HCT116 (cell line): ENCODE data around the gene EP400. TPM values are rescaled to one million over a fixed set of nuclear protein-coding genes. Genes with fewer than 3 reads are reported as not detected.
"Not testable (repeated sequence)": the region's sequence is repeated elsewhere in the genome, so short reads cannot be mapped to it uniquely, and the experiment has no call there.

Experiments
- ATAC-seq: fragments of 200-7000 bp; cut with Tn5 transposase; 2 replicates; pipeline ENCODE4 v1.9.1; 2020; ENCODE audit warnings: mild to moderate bottlenecking, moderate library complexity
- BruUV-seq: library from RNA; stranded (reverse); fragments of 400-500 nt; replicated peaks from 2 replicates; lab custom pipeline; 2021; lab: Mats Ljungman, UMichigan
- CTCF ChIA-PET: fragments of 300-600 bp; sonication (Branson Sonifier 250); formaldehyde crosslinking; loops from one replicate; lab custom pipeline; 2021; ENCODE audit warnings: antibody characterized with exemption; lab: Charles Lee
- POLR2A ChIA-PET: fragments of 300-600, 350-600 bp; sonication (Branson Sonifier 250); formaldehyde crosslinking; loops from one replicate; lab custom pipeline; 2021; ENCODE audit warnings: antibody characterized with exemption; lab: Charles Lee
- RAD21 ChIA-PET, 2 experiments: fragments of 300-600 bp; sonication (Branson Sonifier 250); formaldehyde crosslinking; loops; one replicate each; lab custom pipeline; 2023; ENCODE audit warnings: low total read pairs in 2 of 2; ENCODE audit not compliant: uncharacterized antibody in 2 of 2, unreplicated experiment in 2 of 2, low non-redundant PET in 1 of 2; lab: Charles Lee
- DNase-seq: peaks from one replicate; pipeline ENCODE4 v3.0.0-alpha.2; 2010; ENCODE audit warnings: low read depth, low spot score
- H2AFZ ChIP-seq: fragments of 200-600 bp; shearing (Covaris generic), sonication (generic); 2 replicates; pipeline ENCODE4 v1.6.1; 2017; ENCODE audit warnings: low read depth, mixed run types, mixed read lengths, antibody characterized with exemption, low read length; ENCODE audit not compliant: poor library complexity, severe bottlenecking
- H3K27ac ChIP-seq: 2 replicates; pipeline ENCODE4 v1.5.1; 2012; ENCODE audit warnings: low read depth, low read length
- H3K27me3 ChIP-seq: fragments of 200-600 bp; sonication (generic); 2 replicates; pipeline ENCODE4 v1.6.1; 2016; ENCODE audit warnings: mixed run types, low read length, mixed read lengths; ENCODE audit not compliant: insufficient read depth
- H3K36me3 ChIP-seq, 2 experiments: fragments of 200-500 bp in 1 of 2; fragments of 200-600 bp in 1 of 2; sonication (Bioruptor generic) in 1 of 2; sonication (generic) in 1 of 2; 2 replicates each; pipeline versions ENCODE4 v1.5.1 to v1.6.1; 2014 to 2016; ENCODE audit warnings: low read length in 2 of 2, inconsistent platforms in 1 of 2, mixed read lengths in 1 of 2, mixed run types in 1 of 2; ENCODE audit not compliant: insufficient read depth in 2 of 2, control insufficient read depth in 1 of 2
- H3K4me1 ChIP-seq, 2 experiments: fragments of 200-600 bp in 1 of 2; sonication (generic) in 1 of 2; 2 replicates each; pipeline versions ENCODE4 v1.5.1 to v1.6.1; 2012 to 2017; ENCODE audit warnings: low read length in 2 of 2, inconsistent platforms in 1 of 2, mild to moderate bottlenecking in 1 of 2, mixed read lengths in 1 of 2, mixed run types in 1 of 2, moderate library complexity in 1 of 2; ENCODE audit not compliant: insufficient read depth in 2 of 2, control insufficient read depth in 1 of 2
- H3K4me2 ChIP-seq: fragments of 200-600 bp; sonication (generic); 2 replicates; pipeline ENCODE4 v1.6.1; 2017; ENCODE audit warnings: mixed run types, low read length, mixed read lengths
- H3K4me3 ChIP-seq, 2 experiments: fragments of 200-600 bp in 1 of 2; sonication (generic) in 1 of 2; replicated peaks in 1 of 2; 2 replicates each; pipeline ENCODE4 v1.5.1; 2011 to 2016; ENCODE audit warnings: low read length in 2 of 2, control low read depth in 1 of 2, low read depth in 1 of 2, mild to moderate bottlenecking in 1 of 2, mixed read lengths in 1 of 2, mixed run types in 1 of 2
- H3K79me2 ChIP-seq: fragments of 200-600 bp; sonication (generic); 2 replicates; pipeline ENCODE4 v1.6.1; 2017; ENCODE audit warnings: mild to moderate bottlenecking, mixed run types, low read length, moderate library complexity, mixed read lengths; ENCODE audit not compliant: insufficient read depth
- H3K9ac ChIP-seq: fragments of 200-600 bp; sonication (generic); 2 replicates; pipeline ENCODE4 v1.6.1; 2016; ENCODE audit warnings: low read length, mixed read lengths
- H3K9me2 ChIP-seq: fragments of 200-600 bp; sonication (generic), shearing (Covaris generic); 2 replicates; pipeline ENCODE4 v1.6.1; 2017; ENCODE audit warnings: mixed run types, mild to moderate bottlenecking, moderate library complexity; ENCODE audit not compliant: insufficient read depth
- H3K9me3 ChIP-seq, 2 experiments: fragments of 200-500 bp in 1 of 2; fragments of 200-600 bp in 1 of 2; sonication (Bioruptor generic) in 1 of 2; sonication (generic) in 1 of 2; 2 replicates each; pipeline ENCODE4 v1.6.1; 2014 to 2017; ENCODE audit warnings: low read length in 2 of 2, mixed read lengths in 2 of 2, inconsistent platforms in 1 of 2, low read depth in 1 of 2, mild to moderate bottlenecking in 1 of 2, mixed run types in 1 of 2, moderate library complexity in 1 of 2; ENCODE audit not compliant: control insufficient read depth in 1 of 2, insufficient read depth in 1 of 2
- H4K20me1 ChIP-seq: fragments of 200-600 bp; sonication (generic), shearing (Covaris generic); 2 replicates; pipeline ENCODE4 v1.6.1; 2017; ENCODE audit warnings: mixed run types, mild to moderate bottlenecking, moderate library complexity; ENCODE audit not compliant: insufficient read depth
- ATF3 ChIP-seq: IDR thresholded peaks from 2 replicates; pipeline ENCODE4 v1.6.1; 2012
- ELF1 ChIP-seq: IDR thresholded peaks from 2 replicates; pipeline ENCODE4 v1.6.1; 2012; ENCODE audit warnings: low read depth, borderline replicate concordance
- EZH2 ChIP-seq: fragments of 200-600 bp; sonication (generic); IDR thresholded peaks from 2 replicates; pipeline ENCODE4 v1.6.1; 2017; ENCODE audit warnings: antibody characterized with exemption, mixed run types
- JUND ChIP-seq: IDR thresholded peaks from 2 replicates; pipeline ENCODE4 v1.6.1; 2012
- MAX ChIP-seq: IDR thresholded peaks from 2 replicates; pipeline ENCODE4 v1.6.1; 2012
- POLR2A ChIP-seq: IDR thresholded peaks from 2 replicates; pipeline ENCODE4 v1.7.0; 2011; ENCODE audit warnings: borderline replicate concordance; ENCODE audit not compliant: insufficient read depth, insufficient read length; ENCODE audit errors: extremely low read depth
- RAD21 ChIP-seq: IDR thresholded peaks from 2 replicates; pipeline ENCODE4 v1.6.1; 2012; ENCODE audit warnings: low read depth, mild to moderate bottlenecking
- SRF ChIP-seq: IDR thresholded peaks from 2 replicates; pipeline ENCODE4 v1.6.1; 2012; ENCODE audit warnings: low read depth
- YY1 ChIP-seq: IDR thresholded peaks from 2 replicates; pipeline ENCODE4 v1.6.1; 2011; ENCODE audit warnings: low read length, low read depth, moderate library complexity, mild to moderate bottlenecking; ENCODE audit not compliant: insufficient replicate concordance; ENCODE audit errors: extremely low read depth
- ZFX ChIP-seq: fragments of 450-650 bp; IDR thresholded peaks from 2 replicates; pipeline ENCODE4 v1.6.1; 2017
- intact Hi-C: fragments of 100-400 bp; cut with micrococcal nuclease; formaldehyde crosslinking; loops from 2 replicates; pipeline ENCODE4 v1.10.0; 2022
- total RNA-seq: library from RNA; stranded (reverse); gene quantifications from one replicate; pipeline ENCODE4 v1.2.1, GENCODE V29; 2021; ENCODE audit not compliant: unreplicated experiment
- TF ChIP-seq, protein P1 (sequence below), 3 experiments: fragments of 200-600 bp in 1 of 3; sonication (generic) in 1 of 3; IDR thresholded peaks in 2 of 3; conservative IDR thresholded peaks in 1 of 3; 2 replicates each; pipeline ENCODE4 v1.5.1; 2012 to 2017; ENCODE audit warnings: low read depth in 2 of 3, low read length in 2 of 3, antibody characterized with exemption in 1 of 3, borderline replicate concordance in 1 of 3, control low read depth in 1 of 3, mild to moderate bottlenecking in 1 of 3, mixed read lengths in 1 of 3, mixed run types in 1 of 3, moderate library complexity in 1 of 3; ENCODE audit not compliant: insufficient read depth in 1 of 3

The EP400 gene
- total RNA-seq, 1 experiment from 2014 or later = 54.5 TPM

- Histone ChIP-seq H3K27me3 (no peaks in the 10 kb centered on the region), H3K9me2 (no peaks in the 10 kb centered on the region), H3K4me1 (no peaks in the 10 kb centered on the region), H3K36me3 (peaks cover 25 to 27% of the 10 kb centered on the region in 2 experiments; a peak in 3 of 4 replicates), H4K20me1 (no peaks in the 10 kb centered on the region), H3K79me2 (peaks cover 17% of the 10 kb centered on the region), H3K9ac (no peak overlapping the region), H3K27ac (no peak overlapping the region), H2AFZ (no peak overlapping the region), H3K4me2 (no peak overlapping the region), H3K4me3 (no peak overlapping the region), H3K9me3 (no peaks in the 10 kb centered on the region)
- no peak for ATAC-seq
- TSS peak; percentile 19 for BruUV-seq
- POLR2A ChIA-PET = no interaction called here
- RAD21 ChIA-PET = no interaction called here
- intact Hi-C loops = loop anchor here (5.0 kb wide), 1 partner anchor 1072 kb away; no protein-coding TSS in a partner anchor
- CTCF ChIA-PET = interaction anchor here (0.6 to 1.0 kb wide), 2 partner anchors 11 to 148 kb away, joined by 3 read pairs; no protein-coding TSS in a partner anchor
- TF ChIP-seq EZH2 (no peak), MAX (no peak), ELF1 (no peak), RAD21 (no peak), ZFX (no peak), SRF (no peak), JUND (no peak), POLR2A (no peak), YY1 (no peak), ATF3 (no peak)
- TF ChIP-seq, protein P1, sequence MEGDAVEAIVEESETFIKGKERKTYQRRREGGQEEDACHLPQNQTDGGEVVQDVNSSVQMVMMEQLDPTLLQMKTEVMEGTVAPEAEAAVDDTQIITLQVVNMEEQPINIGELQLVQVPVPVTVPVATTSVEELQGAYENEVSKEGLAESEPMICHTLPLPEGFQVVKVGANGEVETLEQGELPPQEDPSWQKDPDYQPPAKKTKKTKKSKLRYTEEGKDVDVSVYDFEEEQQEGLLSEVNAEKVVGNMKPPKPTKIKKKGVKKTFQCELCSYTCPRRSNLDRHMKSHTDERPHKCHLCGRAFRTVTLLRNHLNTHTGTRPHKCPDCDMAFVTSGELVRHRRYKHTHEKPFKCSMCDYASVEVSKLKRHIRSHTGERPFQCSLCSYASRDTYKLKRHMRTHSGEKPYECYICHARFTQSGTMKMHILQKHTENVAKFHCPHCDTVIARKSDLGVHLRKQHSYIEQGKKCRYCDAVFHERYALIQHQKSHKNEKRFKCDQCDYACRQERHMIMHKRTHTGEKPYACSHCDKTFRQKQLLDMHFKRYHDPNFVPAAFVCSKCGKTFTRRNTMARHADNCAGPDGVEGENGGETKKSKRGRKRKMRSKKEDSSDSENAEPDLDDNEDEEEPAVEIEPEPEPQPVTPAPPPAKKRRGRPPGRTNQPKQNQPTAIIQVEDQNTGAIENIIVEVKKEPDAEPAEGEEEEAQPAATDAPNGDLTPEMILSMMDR (IDR thresholded peaks at IDR 0.05 in 2 of 3, conservative IDR thresholded peaks at IDR 0.05 in 1 of 3; ENCODE audit: borderline replicate concordance in 1 of 3, insufficient read depth in 1 of 3, low read depth in 2 of 3, low read length in 2 of 3) = no peak
- DNase-seq = no peak
Observed at GRCh38 chr12:131984334-131984733, 34.6 kb downstream of the EP400 start.

DNA sequence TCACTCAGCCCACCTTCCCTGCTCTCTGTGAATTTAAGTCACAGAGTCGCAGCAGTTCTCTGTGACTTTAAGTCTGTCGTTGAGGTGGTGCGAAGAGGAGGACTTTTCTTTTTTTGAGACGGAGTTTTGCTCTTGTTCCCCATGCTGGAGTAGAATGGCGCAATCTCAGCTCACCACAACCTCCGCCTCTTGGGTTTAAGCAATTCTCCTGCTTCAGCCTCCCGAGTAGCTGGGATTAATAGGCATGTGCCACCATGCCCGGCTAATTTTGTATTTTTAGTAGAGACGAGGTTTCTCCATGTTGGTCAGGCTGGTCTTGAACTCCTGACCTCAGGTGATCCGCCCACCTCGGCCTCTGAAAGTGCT is 35.8 kb downstream of the EP400 start:
- H3K27ac ChIP-seq, H2AFZ ChIP-seq, CTCF ChIA-PET, BruUV-seq, ATAC-seq, H3K27me3 ChIP-seq, POLR2A ChIA-PET, intact Hi-C loops, H3K4me3 ChIP-seq, H3K4me2 ChIP-seq, H3K9me3 ChIP-seq, H3K79me2 ChIP-seq, H4K20me1 ChIP-seq, H3K4me1 ChIP-seq, RAD21 ChIA-PET, DNase-seq, H3K9ac ChIP-seq, H3K9me2 ChIP-seq: not testable (repeated sequence)
- H3K36me3 ChIP-seq = peaks cover 29 to 31% of the 10 kb centered on the region in 2 experiments; a peak in 3 of 4 replicates
